ENCODE data around the gene CNTNAP2.

- TF ChIP-seq CTCF (IDR thresholded peaks at IDR 0.05) = no peak
- TF ChIP-seq EP300 (IDR thresholded peaks at IDR 0.05) = no peak
These were observed 1522.4 kb downstream of the CNTNAP2 start for GRCh38 chr7:147639037-147639436.

Measured in tibial nerve (tissue), 4 donors.